Fibroblast of lung (primary cell): ENCODE data around the gene ZNF622. TPM values are rescaled to one million over a fixed set of nuclear protein-coding genes. Genes with fewer than 3 reads are reported as not detected.
A peak's percentile ranks its signal among the peaks of the same experiment; 100 is the strongest.

Experiments
- DNase-seq, 2 donors: peaks; one replicate each; pipeline versions ENCODE4 v3.0.0 to v3.0.0-alpha.2; 2010; ENCODE audit warnings: low read depth in 2 of 2
- H2AFZ ChIP-seq: 2 replicates; pipeline ENCODE4 v1.5.1; 2012; ENCODE audit warnings: low read length, control low read depth, inconsistent platforms
- H3K27ac ChIP-seq: 2 replicates; pipeline ENCODE4 v1.5.1; 2011; ENCODE audit warnings: low read length, control low read depth; ENCODE audit not compliant: insufficient read depth
- H3K27me3 ChIP-seq: 2 replicates; pipeline ENCODE4 v1.5.1; 2011; ENCODE audit warnings: mild to moderate bottlenecking, low read length; ENCODE audit not compliant: control insufficient read depth, insufficient read depth
- H3K36me3 ChIP-seq: 2 replicates; pipeline ENCODE4 v1.5.1; 2011; ENCODE audit warnings: low read length; ENCODE audit not compliant: control insufficient read depth, insufficient read depth
- H3K4me1 ChIP-seq: 2 replicates; pipeline ENCODE4 v1.5.1; 2011; ENCODE audit warnings: low read length; ENCODE audit not compliant: control insufficient read depth, insufficient read depth; ENCODE audit errors: extremely low read depth
- H3K4me2 ChIP-seq: 2 replicates; pipeline ENCODE4 v1.5.1; 2011; ENCODE audit warnings: low read length, control low read depth; ENCODE audit not compliant: insufficient read depth; ENCODE audit errors: extremely low read depth
- H3K4me3 ChIP-seq, 4 experiments: fragments of 200-600 bp in 1 of 4; sonication (generic) in 1 of 4; replicated peaks in 1 of 4; 2 replicates each; pipeline ENCODE4 v1.5.1; 2011 to 2016; ENCODE audit warnings: low read length in 4 of 4, low read depth in 3 of 4, mild to moderate bottlenecking in 3 of 4, control low read depth in 2 of 4, inconsistent platforms in 1 of 4, mixed read lengths in 1 of 4; ENCODE audit not compliant: insufficient read depth in 1 of 4; ENCODE audit errors: control extremely low read depth in 1 of 4
- H3K79me2 ChIP-seq: 2 replicates; pipeline ENCODE4 v1.5.1; 2012; ENCODE audit warnings: mild to moderate bottlenecking, low read length, inconsistent platforms; ENCODE audit not compliant: control insufficient read depth, insufficient read depth
- H3K9ac ChIP-seq: 2 replicates; pipeline ENCODE4 v1.5.1; 2011; ENCODE audit warnings: mild to moderate bottlenecking, low read length, control low read depth; ENCODE audit not compliant: insufficient read depth
- H3K9me3 ChIP-seq: 2 replicates; pipeline ENCODE4 v1.5.1; 2012; ENCODE audit warnings: low read depth, low read length; ENCODE audit not compliant: control insufficient read depth, insufficient read depth
- H4K20me1 ChIP-seq: 2 replicates; pipeline ENCODE4 v1.5.1; 2011; ENCODE audit warnings: low read length; ENCODE audit not compliant: control insufficient read depth, insufficient read depth; ENCODE audit errors: extremely low read depth
- EZH2 ChIP-seq: IDR thresholded peaks from 2 replicates; pipeline ENCODE4 v1.5.1; 2012; ENCODE audit warnings: low read length, control low read depth, mild to moderate bottlenecking; ENCODE audit errors: missing control alignments
- polyA plus RNA-seq, 2 donors: library from polyadenylated mRNA; depleted of rRNA in 1 of 2; stranded (reverse) in 1 of 2; unstranded in 1 of 2; fragments of >200 nt; gene quantifications; 2 replicates each; pipeline ENCODE4 v1.2.1, GENCODE V29; 2011 to 2012; ENCODE audit warnings: missing spikeins in 1 of 2
- total RNA-seq: library from RNA; depleted of rRNA; stranded (reverse); fragments of >200 nt; gene quantifications from 2 replicates; pipeline ENCODE4 v1.2.1, GENCODE V29; 2014
- TF ChIP-seq, protein P1 (sequence below), 2 donors: IDR thresholded peaks in 1 of 2; conservative IDR thresholded peaks in 1 of 2; 1 replicate in 1 of 2; 2 replicates in 1 of 2; pipeline ENCODE4 v1.5.1; 2011 to 2012; ENCODE audit warnings: low read length in 2 of 2, control low read depth in 1 of 2, inconsistent platforms in 1 of 2, low read depth in 1 of 2, mild to moderate bottlenecking in 1 of 2

ZNF622 gene
- total and polyA plus RNA-seq, 2 donors (not counting 1 experiment from before 2014, with no cell fraction given), result 27.5 to 45.4 TPM

DNA sequence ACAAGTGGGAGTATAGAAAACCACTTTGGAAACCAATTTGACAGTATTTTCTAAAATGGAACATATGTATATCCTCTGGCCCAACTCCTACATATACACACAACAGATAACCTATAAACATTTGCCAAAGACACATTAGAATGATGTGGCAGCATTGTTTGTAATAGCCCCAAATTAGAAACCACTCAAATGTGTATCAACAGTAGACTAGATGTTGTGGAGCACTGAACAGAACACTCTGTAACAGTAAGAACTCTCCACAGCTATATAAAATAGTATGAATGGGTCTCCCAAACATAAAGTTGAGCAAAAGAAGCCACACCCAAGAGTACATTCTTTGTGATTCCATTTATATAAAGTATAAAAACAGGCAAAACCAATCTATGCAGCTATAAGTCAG lies 6.1 kb downstream of the ZNF622 start:
- Histone ChIP-seq H3K36me3 (peaks cover 17% of the 10 kb centered on the region), H3K9ac (no peak overlapping the region), H3K4me1 (peaks cover 23% of the 10 kb centered on the region), H4K20me1 (no peaks in the 10 kb centered on the region), H3K27ac (no peak overlapping the region), H3K4me2 (no peak overlapping the region), H3K27me3 (no peaks in the 10 kb centered on the region), H3K79me2 (peaks cover 51% of the 10 kb centered on the region), H3K9me3 (no peaks in the 10 kb centered on the region), H3K4me3 (no peak overlapping the region), H2AFZ (no peak overlapping the region)
- peak in 1 of 2 donors; percentile 41 for DNase-seq
- TF ChIP-seq, protein P1, sequence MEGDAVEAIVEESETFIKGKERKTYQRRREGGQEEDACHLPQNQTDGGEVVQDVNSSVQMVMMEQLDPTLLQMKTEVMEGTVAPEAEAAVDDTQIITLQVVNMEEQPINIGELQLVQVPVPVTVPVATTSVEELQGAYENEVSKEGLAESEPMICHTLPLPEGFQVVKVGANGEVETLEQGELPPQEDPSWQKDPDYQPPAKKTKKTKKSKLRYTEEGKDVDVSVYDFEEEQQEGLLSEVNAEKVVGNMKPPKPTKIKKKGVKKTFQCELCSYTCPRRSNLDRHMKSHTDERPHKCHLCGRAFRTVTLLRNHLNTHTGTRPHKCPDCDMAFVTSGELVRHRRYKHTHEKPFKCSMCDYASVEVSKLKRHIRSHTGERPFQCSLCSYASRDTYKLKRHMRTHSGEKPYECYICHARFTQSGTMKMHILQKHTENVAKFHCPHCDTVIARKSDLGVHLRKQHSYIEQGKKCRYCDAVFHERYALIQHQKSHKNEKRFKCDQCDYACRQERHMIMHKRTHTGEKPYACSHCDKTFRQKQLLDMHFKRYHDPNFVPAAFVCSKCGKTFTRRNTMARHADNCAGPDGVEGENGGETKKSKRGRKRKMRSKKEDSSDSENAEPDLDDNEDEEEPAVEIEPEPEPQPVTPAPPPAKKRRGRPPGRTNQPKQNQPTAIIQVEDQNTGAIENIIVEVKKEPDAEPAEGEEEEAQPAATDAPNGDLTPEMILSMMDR (conservative IDR thresholded peaks at IDR 0.05 in 1 of 2, IDR thresholded peaks at IDR 0.05 in 1 of 2; ENCODE audit: low read depth in 1 of 2, low read length in 2 of 2), result no peak

DNA sequence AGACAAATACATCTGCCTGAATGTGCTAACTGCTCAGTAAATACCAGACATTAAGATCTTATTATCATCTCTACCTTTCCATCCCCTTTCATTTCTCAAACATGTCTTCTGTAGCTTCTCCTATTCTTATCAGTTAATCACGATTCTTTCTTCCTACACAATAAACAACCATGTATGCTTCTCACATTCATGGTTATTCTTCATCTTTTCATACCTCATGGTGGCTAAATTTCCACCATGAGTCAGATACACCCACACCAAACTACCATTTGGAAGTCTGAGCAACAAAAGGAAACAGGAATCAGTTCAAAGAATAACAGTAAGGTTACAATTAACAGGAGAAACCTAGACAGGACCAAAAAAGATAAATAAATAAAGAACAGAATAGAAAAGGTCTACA lies 7.7 kb downstream of the ZNF622 start:
- Histone ChIP-seq H3K9me3 (no peaks in the 10 kb centered on the region), H3K79me2 (peaks cover 42% of the 10 kb centered on the region), H2AFZ (no peak overlapping the region), H3K27me3 (no peaks in the 10 kb centered on the region), H4K20me1 (no peaks in the 10 kb centered on the region), H3K4me3 (no peak overlapping the region), H3K4me1 (peaks cover 19% of the 10 kb centered on the region), H3K4me2 (no peak overlapping the region), H3K9ac (no peak overlapping the region), H3K27ac (no peak overlapping the region), H3K36me3 (peaks cover 17% of the 10 kb centered on the region)
- DNase-seq, result peak in 1 of 2 donors; percentile 59
- TF ChIP-seq EZH2, result no peak
- TF ChIP-seq, protein P1 (conservative IDR thresholded peaks at IDR 0.05 in 1 of 2, IDR thresholded peaks at IDR 0.05 in 1 of 2; ENCODE audit: low read depth in 1 of 2, low read length in 2 of 2), result no peak

DNA sequence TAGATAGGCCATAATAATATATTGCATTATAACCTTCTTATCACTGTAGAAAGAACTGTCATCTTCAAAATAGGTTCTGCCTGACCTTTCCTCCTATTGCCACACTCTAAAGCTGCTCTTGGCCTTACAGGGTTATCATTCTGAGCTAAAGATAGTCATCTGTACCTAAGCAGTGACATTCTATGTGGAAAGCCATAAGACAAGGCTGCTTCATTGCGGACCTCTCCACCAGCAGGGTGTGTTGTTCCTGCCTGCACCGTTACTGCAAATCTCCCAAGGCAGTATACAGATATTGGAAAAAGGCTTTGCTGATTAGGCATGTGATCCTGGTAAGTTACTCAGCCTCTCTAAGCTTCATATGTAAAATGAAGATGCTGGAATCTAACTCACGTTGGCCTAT lies 8.1 kb downstream of the ZNF622 start:
- TF ChIP-seq, protein P1 (conservative IDR thresholded peaks at IDR 0.05 in 1 of 2, IDR thresholded peaks at IDR 0.05 in 1 of 2; ENCODE audit: low read depth in 1 of 2, low read length in 2 of 2), result peak in 1 of 2 donors; percentile 3
- TF ChIP-seq EZH2, result no peak
- peaks cover 19% of the 10 kb centered on the region for H3K4me1 ChIP-seq
- no peaks in the 10 kb centered on the region for H3K9me3 ChIP-seq
- H3K27me3 ChIP-seq, result no peaks in the 10 kb centered on the region
- peaks cover 17% of the 10 kb centered on the region for H3K36me3 ChIP-seq
- no peak overlapping the region for H2AFZ ChIP-seq
- DNase-seq, result no peak
- H3K4me3 ChIP-seq, result no peak overlapping the region
- no peak overlapping the region for H3K9ac ChIP-seq
- H3K4me2 ChIP-seq, result no peak overlapping the region
- no peaks in the 10 kb centered on the region for H4K20me1 ChIP-seq
- H3K27ac ChIP-seq, result no peak overlapping the region
- peaks cover 41% of the 10 kb centered on the region for H3K79me2 ChIP-seq
